Stimulated activated CD8-positive, alpha-beta memory T cell treated with anti-CD3 and anti-CD28 coated beads, Interleukin-4, amount 100 ng/mL, for 48 hours (primary cell): ENCODE data around the gene GHR.

ENCODE experiments used
- DNase-seq: peaks from one replicate; pipeline ENCODE4 v3.0.0-alpha.2; 2020

Gene GHR

DNA sequence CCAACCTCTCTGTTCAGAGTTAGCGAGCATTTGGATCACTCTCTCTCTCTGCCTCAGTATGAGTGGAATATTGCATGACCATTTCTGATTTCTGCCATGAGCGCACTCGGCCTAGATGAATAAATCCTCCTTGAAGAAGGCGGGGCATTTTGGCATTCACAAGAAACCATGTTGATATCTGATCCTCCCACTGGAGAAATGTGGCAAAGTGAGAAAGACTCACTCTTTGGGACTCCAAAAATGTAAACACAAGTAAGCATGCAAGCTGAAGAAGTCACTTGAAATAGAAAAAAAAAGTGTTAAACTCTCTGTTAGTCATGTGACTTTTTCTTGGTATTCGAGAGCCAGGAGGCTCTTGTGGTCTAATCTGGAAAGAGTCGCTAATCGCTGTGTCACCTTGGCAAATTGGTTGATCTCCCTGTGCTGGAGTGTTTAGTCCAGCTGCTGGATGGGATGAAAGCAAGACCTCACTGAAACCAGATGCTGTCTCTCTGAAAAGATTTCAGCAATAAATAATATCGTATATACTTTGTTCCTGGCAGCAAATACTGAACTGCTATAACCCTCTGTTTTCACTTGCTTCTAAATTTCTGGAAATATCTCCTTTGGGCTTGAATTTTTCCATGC is 95.5 kb downstream of the GHR start:
- no peak for DNase-seq

DNA sequence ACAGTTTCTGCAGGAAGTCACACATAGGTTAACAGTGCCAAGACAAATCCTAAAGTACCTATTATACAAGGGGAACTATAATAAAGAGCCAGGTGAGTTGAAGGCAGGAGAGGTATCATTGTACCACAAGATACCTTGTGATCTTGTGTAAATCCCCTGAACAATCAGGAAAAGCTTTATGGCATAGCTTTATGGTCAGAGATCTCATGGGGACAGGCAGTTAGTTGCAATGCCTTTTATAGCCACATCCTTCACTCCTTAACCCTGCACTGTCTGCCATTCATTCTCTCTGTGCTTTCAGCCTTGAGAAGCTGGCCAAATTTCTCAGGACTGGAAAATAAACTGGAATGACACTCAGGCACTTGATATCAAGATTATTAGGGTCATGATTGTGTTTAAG is 97.0 kb downstream of the GHR start:
- DNase-seq: no peak

DNA sequence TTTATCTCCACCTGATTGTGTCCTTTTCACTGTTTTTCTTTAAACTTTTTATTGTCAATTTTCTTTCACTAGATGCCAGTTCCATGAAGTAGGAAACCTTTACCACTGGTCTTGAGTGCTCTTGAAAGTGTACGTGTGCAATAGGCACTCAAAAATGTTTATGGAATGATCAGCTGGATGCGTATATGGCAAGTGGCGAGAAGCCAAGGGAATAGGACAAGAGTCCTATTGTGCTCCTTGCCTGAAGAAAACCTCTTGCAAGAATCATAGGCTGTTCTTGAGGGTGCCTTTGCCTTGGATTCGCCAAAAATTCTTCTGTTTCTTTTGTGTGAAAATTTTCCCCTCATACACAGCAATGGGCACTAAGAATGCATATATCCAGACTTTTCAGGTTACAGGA is 97.7 kb downstream of the GHR start:
- no peak for DNase-seq

DNA sequence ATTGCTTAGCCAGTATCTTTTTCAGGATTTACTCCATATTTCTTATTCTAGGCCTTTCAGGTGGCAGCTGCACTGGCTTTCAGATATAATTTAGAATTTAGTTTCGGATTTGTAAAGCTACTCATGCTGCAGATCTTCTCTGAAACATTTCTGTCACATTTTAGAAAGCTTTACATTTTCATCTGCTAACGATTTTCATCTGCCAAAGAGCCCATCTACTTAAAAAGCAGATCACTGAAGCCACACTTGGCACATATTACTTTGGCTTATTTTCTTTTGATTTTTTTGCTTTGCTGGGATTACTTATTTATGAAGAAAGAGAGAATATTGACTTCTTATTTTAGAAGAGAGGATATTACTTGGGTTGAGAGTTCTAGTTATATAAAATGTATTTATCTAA is 98.2 kb downstream of the GHR start:
- no peak for DNase-seq

DNA sequence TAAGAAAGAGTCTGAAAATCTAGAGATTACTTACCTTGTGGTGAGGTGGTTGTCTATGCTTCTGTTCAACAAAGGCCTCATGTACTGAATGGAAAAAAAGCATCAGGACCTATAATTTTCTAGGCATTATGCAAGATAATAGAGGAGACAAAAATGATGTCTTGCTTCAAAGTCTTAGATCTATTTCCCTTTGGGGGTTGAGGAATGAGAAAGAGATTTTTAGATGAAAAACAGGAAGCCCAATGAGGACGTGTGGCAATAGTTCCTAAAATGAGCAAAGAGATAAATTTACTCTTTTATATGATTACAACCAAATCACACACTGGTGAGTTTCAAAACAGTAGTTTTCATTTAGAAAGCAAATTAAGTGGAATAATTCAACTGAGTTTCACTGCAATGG is 99.5 kb downstream of the GHR start:
- DNase-seq: no peak

DNA sequence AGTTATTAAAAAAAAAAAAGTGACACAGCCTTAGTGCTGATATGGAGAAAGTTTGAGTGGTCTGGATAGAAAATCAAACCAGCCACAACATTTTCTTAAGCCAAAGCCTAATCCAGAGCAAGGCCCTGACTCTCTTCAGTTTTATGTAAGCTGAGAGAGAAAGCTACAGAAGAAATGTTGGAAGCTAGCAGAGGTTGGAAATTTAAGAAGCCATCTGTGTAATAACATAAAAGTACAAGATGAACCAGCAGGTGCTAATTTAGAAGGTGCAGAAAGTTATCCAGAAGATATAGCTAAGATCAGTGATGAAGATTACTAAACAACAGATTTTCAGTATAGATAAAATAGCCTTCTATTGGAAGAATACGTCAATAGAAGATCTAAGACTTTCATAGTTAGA is 102.9 kb downstream of the GHR start:
- no peak for DNase-seq

DNA sequence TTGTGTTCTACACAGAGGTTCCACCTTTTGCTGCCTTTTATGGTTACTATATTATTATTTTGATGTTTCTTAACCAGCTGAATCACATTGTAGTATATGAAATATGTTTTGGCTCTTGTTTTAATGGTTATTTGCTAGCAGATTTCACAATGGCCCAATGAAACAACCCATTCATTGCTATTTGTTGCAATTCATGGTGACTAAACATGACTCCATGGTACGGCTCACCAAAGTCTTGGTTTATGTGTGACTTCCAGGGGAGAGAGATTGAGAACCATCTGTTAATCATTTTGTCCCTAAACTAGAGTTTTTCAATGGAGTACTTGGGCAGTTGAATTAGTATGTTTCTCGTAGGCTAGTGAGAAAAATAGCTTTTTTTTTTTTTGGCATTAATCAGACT is 108.4 kb downstream of the GHR start:
- DNase-seq: no peak

DNA sequence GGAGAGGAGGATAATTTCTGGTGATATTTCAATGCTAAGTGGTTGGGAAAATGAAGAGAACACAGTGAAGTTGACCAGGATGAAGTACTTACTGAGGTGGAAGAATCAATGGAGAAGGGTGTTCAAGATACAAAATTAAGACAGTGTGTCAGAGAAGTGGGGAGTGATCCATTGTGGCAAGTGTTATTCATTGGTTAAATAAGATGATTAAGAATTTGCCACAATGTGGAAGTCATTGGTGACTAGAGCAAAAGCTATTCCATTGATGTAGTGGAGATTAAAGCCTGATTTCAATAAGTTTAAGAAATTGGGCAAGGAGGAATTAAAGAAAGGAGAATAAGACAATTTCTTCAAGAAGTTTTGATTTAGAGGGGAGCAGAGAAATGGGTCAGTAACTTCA is 118.9 kb downstream of the GHR start:
- DNase-seq: no peak

DNA sequence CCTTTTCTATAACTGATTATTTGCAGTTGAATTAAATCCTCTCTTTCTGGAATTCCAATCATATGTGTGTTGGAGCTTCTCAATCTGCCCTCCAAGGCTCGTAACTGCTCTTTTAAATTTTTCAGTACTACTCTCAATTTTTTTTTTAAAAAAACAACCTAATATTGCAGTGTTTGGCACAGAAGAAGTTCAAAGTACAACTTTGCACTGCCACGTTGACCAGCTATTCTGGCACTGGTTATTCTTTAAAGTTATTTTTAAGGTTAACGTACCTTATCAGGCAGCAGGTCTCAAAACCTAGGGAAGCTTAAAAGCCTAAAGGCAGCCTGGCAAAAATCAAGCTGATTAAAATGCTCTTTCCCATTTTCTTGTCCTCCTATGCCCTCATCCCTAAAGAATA is 120.5 kb downstream of the GHR start:
- no peak for DNase-seq

DNA sequence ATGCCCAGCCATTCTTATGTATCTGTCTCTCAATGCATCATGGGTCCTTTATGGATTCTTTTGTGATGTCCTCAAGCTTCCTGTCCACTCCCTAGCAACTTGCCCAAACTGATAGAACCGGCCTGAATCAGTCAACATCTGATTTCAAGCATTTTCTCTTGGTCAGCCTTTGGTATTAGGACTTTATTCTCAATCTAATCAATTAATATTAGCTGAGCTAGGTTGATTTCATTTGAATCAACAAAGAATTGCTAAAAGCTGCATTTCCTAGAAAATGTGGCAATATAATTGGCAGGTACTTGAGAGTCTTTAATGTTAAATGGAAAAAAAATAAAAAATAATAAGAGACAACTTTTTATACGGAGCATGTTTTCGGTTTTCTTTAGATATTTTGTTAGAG is 121.8 kb downstream of the GHR start:
- no peak for DNase-seq

DNA sequence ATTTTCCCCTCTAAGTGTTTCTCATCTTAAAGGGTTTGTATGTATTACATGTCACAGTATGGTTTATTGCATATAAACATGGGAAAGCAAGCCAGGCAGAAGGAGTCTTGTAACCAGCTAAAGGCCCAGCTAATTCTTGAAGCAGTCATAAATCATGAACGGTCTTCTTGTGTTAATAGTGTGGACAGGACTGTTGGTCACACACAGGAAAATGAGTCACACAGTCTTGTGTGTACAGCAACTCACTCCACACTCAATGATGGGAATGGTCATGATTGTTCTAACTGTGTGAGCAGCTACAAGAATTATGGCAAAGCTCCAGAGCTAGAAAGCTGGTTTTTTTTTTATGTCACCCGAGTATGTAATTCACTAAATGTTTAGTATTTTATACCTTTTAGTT is 123.9 kb downstream of the GHR start:
- DNase-seq: no peak

DNA sequence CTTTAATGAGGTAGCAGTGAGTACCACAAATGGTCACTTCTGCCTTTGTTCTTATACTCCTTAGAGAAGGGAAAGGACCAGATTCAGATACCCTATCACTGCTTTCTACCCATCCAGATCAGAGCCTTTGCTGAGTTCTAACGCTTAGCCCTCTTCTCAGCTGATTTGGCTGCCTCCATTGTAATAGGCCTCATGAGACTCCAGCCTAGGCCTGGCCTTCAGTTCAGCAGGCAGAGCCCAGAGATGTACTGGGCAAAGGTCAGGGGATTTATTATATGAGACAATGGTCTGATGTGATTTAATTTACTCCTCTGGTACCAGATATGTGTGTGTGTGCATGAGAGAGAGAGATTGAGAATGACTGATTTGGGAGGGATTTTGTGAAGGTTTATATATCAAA is 124.7 kb downstream of the GHR start:
- no peak for DNase-seq

DNA sequence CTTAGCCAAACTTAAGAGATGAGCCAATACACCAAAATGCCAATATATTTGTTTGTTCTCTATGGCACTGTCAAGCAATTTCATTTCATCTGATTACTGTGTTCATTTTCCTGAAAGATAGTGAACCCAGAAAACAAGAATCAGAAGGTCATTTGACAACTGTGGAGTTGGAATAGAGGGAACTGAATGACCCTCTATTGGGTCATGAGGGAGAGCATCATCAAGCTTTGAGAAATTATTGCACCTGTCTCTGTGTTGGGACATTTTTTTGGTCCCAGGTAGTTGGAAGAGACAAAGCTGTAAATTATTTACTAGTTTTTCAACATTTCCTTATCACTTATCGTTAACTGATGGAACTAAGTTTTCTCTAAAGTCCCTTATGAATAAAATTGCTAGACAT is 129.4 kb downstream of the GHR start:
- DNase-seq: no peak

DNA sequence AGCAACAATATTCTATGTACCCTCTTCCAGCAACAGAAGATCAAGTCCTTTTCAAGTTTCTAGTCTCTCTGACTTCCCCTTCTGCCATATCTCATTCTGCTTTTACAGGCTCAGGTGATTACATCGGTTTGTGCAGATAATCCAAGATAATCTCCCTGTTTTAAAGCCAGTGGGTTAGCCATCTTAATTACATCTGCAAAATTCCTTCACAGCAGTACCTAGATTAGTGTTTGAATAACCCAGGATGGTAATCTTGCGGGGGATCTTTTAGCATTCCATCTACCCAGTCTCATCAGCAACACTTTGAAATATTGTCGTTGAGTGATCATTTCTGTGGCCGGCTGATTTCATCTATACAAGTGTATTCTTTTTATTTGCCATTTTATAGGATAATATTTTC is 130.2 kb downstream of the GHR start:
- no peak for DNase-seq

DNA sequence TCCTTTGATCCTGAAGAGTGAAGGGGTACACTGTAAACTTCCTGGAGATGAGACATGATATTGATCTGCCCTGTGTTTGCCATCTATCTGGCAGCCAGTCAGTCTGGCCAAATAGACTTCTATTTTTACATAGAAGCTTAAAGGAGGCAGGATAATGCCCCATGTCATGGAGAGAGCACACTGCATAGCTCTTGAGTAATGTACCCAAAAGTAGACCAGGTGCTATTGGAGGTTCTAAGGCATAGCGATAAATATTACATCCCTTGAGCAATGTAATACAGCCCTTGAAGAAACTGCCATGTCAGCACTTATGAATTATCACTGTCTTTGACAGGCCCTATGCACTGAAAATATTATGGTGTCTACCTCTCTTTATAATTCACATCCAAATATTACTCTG is 131.8 kb downstream of the GHR start:
- no peak for DNase-seq

DNA sequence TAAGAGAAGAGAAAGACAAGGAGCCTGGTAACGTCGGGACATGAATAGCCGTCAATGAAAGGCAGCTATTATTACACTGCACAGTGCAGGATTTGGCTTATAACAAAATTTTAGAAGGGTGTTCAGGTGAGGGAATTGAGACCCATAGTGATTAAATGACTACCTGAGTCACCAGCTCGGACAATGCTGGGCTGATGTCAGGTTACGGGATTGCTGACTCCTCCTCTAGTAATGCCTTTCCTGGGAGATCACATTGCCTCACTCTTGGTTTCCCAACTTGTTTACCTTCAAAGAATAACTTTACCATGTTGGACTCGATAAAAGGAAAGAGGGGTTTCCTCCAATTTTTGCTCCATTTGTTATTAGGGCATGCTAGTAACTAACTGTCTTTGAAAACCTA is 132.6 kb downstream of the GHR start:
- no peak for DNase-seq

DNA sequence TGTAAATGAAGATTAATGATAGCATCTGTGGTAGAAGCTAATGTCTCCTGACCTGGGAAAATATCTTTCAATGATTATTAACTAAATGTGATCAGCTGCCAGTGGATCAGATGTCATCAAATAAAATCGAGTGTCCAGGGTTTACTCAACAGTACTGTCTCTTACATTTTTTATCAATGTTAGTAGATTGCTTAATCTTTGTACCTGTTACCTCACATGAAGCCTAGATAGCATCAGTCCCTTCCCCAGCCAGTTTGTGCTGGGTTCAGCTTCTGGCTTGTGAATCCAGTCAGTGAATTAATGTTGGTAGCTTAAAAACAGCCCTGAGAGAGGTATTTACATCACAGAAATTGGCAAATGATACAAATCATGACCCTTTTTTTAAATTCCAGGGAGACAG is 134.4 kb downstream of the GHR start:
- DNase-seq: no peak

DNA sequence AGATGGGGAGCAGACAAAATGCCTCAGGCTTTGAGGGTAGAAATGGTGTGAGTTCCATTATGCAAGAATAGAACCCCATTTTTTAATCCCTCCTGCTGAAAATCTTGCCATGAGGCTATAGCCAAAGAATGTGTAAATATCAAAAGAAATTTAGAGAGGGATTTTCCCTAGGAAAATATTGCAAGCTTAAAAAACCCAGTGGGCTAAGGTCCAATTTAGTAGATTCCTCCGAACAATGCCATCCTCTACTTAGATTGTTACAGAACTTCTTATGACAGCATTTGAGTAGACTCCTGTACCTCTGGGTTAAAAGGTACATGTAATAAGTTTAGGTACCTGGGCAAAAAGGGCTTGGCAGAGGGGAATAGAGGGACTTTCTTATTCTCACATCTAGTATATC is 138.4 kb downstream of the GHR start:
- no peak for DNase-seq

DNA sequence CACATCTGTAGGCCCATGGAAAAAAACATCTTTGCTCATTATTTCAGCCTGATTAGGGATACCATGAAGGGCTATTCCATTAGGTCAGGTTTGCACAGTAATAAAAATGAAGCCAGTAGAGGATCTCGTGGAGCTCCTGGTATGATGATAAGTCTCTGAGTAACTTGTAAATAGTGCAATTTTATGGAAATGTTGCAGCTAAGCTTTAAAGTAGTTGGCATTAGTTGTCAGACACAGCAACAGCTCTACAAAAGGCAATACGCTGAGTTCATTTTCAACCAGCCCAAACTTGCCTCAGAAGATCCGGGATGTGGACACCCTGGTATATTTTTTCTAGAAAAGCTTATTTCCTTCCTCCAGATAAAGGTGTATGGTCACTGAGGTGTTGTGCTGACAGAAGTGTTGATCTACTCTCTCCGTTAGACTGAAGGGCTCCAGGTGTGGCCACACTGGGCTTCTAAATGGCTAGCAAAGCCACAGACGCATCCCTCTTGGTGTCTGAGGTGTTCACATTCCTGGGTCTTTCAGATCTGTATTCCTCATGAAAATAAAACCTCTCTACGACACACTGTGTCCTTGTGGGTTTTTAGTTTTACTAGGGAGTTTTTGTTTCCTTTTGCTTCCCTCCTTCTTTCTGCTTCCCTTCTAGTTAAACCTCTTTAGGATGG is 141.6 kb downstream of the GHR start:
- DNase-seq: no peak

DNA sequence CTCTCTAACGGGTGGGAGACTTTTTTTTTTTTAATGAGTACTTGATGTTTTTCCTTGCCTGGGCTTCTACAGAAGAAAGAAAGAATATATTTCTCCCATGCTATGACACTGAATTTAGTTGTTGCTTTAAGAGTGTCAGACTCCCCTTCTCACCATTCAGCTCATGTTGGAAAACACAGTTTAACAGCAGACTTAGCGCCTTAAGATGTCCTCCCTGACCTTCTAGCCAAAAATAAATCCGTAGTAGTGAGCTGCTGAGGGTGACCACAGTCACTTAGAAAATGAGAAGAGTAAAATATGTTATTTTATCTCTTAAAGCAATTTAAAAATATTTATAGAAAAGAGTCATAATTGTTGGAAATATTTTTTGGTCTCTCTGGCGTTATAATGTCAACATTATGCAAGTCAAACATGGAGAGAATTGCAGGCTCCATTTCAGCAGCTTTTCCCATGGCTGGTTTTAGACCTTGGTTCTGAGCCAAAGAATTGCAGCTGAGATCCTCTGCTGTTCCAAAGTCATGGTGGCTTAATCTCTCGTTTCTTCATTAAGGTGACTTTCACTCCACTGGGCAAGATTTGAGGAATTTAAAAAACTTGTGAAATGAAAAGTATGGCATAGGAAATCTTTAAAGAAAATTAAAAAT is 143.5 kb downstream of the GHR start:
- DNase-seq: no peak

DNA sequence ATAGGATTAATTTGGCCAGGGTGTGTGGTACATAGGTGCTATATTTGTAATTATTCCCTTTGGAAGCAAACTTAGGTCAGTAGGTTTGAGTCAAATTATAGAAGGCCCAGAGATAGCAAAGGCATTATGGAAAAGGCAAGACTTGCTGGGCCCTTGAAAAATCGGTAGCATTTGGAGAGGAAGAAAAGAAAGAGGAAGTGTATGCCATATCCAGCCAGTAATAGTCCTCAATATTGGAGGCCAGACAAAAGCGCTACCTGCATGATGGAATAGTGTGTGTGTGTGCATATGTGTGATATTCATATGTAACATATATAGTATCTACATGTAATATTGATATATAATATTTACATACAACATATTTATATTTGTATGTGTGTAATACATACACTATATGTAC is 146.1 kb downstream of the GHR start:
- no peak for DNase-seq

DNA sequence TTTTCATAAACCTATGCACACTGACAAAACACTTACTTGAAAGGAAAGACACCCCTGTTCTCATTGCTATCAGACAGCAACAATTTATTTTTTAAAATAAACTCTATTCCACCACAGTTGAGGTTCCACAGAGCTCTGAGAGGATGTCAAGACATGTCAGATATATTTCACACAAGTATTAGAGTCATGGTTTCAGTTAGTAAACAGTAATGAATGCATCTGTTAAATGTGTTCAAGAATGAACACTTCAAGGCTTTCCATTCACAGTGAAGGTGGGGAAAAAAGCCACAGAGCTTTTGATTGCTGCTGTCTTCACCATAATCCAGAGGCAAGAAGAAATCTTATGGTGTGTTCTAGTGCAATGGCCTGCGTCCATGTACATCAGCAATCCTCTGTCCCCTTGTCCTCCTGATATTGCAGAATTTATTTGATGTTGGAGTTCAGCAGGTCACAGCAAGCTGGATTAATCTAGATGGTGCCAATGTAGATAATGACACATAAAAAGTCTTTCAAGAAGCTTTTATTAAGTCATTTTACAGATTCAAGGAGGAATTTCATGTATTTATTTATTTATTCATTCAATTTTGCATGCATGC is 146.8 kb downstream of the GHR start:
- DNase-seq: no peak

DNA sequence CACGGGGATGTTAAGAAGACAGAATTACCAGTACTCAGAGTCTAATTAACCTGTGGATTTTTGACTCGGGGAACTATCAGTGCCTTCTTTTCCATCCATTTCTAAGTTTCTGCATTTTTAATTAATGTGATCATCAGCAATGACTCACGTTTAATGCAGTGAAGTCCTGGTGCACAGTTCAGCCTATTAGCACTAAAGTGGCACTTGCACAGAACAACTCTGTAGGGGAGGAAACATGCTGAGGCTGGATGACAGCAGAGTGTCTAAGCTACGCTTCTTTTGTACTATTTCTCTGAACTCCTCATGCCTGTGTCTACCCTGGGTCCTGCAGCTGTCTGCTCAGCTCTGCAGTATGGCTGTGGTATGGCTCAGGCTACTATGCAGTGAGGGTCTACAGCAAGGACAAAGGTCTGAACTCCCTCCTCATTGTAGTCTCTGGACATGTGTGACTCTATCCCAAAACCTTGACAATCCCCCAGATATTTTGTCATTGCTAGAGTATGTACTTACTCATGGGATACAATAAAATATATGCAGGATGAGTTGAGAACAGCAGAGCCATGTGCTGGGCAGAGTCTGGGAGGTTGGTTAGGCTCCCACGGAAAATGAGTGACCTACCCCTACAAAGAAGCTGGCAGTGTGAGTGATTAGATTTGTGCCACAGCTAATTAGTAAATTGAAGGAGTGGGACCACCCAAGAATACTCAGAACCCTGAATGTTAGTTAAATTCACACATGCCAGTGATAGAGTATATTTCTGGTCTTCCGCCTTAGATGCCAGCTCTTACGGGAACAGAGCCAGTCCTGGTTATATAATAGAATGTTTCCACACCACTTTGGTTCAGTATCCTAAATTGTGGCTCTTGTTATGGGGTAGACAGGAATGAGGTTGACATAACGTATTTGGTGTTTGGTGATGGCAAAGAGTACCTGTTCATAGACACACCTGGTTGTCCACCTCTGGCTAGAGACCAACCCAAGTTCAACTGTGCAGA is 148.0 kb downstream of the GHR start:
- DNase-seq: no peak
